HG02588 (cell line): Measurements from ENCODE around the gene MAFF.
"Not testable (repeated sequence)": the region's sequence is repeated elsewhere in the genome, so short reads cannot be mapped to it uniquely, and the experiment has no call there.

Experiments used
- ATAC-seq: cut with Tn5 transposase; IDR thresholded peaks from one replicate; pipeline ENCODE4 v1.9.1; 2021; ENCODE audit warnings: mild to moderate bottlenecking, moderate library complexity; ENCODE audit not compliant: unreplicated experiment

Gene MAFF

GRCh38 chr22:38201711-38202436, at the start of gene MAFF:
MAFF (plus strand) TSS chr22:38201994; CDS start chr22:38213854, 11,860 bp downstream.
- ATAC-seq: peak; percentile 54

DNA sequence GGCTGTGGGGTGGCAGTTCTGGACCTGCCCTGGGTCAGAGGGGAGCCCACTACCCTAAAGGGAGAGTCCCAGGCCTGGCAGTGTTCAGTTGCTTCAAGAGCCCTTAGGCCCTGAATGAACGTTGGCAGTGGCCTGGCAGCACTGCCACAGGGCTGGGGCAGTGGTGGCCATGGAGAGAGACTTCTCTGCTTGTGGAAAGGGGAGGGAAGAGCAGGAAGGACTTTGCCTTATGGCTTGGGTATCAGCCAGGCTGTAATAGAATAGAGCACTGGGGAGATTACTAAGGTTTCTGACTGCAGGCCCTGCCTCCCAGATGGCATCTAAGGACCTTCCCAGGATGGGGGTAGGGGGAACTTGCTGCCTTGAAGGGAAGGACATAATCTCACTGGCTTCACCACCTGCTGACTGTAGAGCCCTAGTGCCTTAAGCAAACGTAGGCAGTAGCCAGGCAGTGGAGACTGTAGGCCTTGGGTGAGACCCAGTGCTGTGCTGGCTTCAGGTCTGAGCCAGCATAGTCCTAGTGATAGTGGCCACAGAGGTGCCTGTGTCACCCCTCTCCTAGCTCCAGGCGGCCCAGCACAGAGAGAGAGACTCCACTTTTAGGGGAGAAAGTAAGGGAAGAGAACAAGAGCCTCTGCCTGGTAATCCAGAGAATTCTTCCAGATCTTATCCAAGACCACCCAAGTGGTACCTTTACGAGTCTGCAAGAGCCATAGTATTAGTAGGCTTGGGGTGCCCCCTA, 47.8 kb upstream of the MAFF start:
- ATAC-seq: no peak

GRCh38 chr22:38154563-38154915, 47.3 kb upstream of the MAFF start:
- not testable (repeated sequence) for ATAC-seq

DNA sequence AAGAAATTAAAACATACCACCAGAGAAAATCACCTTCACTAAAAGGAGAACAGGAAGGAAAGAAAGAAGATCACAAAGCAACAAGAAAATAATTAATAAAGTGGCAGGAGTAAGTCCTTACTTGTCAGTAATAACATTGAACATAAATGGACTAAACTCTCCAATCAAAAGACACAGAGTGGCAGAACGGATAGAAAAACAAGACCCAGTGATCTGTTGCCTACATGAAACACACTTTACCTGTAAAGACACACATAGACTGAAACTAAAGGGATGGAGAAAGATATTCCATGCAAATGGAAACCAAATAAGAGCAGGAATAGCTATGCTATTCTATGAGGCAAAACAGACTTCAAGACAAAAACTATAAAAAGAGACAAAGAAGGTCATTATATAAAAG, 46.1 kb upstream of the MAFF start:
- ATAC-seq: no peak

DNA sequence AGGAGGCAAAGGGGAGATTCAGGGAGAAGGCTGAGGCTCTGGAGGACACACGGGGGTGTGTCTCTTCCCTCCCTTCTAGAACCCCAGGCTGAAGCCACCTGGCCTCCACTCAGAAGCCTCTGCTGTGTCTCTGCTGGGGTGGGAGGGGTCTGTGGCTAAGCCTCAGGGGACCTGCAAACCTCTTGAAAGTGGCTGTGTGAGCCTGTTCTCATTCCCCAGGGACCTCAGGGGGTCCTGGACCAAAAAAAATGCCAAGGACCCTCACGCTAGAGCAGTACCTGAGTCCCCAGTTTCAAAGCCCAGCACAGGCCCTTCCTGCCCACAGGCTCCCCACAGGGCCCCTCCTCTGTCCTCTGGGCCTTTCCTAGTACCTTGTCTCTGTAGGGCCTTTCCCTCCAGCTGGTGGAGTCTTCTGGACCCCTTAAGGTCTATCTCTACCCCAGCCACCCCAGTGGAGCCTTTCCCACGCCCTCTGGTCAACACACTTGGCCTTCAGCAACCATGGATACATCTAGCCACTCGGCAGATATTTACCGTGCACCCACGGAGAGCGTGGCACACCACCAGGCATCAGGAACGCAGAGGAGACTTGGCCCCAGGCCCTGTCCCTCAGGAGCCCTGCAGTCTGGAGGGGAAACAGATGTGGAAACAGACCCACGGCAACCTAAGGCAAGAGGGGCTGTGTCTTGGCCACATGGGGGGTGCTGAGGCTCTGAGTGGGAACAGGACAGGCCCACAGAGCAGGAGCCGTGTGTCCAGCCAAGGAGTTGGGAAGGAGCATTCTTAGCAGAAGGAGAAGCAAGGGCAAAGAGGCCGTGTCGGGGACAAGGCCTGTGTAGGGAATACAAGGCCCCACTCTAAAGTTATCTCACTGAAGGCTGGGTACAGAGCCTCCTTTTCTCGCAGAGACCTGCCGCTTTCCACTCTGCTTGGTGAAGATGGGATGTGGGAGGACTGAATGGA, 38.6 kb upstream of the MAFF start:
- ATAC-seq: no peak

- no peak for ATAC-seq
Observed at GRCh38 chr22:38163844-38164550, 37.8 kb upstream of the MAFF start.

GRCh38 chr22:38164551-38164918, 37.3 kb upstream of the MAFF start:
- ATAC-seq: no peak

GRCh38 chr22:38165922-38166593, 35.7 kb upstream of the MAFF start:
- ATAC-seq: no peak

DNA sequence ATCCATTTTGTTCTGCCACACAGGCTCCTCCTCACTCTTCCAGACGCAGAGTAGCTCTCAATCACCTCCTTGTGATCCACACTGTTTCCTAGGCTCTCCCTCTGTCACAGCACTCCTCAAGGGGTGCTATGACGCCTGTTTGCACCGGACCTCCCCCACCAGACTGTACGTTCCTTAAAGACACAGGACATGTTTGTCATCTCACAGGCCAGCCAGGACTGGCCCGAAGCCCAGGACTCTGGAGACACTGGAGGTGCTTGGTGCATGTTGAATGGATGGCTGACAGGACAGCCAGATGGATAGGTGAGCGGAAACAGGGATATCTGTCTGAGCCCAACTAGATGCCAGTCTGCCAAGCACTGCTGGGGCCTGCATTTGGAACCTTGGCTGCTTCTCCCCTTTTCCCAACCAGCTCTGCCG, 33.8 kb upstream of the MAFF start:
- no peak for ATAC-seq

- ATAC-seq: no peak
Observed at GRCh38 chr22:38169116-38169515, 32.7 kb upstream of the MAFF start.

GRCh38 chr22:38170469-38170868, 31.3 kb upstream of the MAFF start:
- no peak for ATAC-seq

GRCh38 chr22:38171927-38172831, 29.6 kb upstream of the MAFF start:
- ATAC-seq: no peak

GRCh38 chr22:38172832-38173640, 28.8 kb upstream of the MAFF start:
- ATAC-seq: no peak

DNA sequence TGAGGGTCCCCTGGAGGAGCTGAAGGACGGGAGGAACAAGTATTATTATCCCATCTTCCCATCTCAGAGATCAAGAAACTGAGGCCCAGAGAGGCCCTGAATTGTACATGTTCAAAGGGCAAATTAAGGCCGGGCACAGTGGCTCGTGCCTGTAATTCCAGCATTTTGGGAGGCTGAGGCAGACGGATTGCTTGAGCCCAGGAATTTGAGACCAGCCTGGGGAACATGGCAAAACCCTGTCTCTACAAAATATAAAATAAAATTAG, 28.2 kb upstream of the MAFF start:
- ATAC-seq: no peak

DNA sequence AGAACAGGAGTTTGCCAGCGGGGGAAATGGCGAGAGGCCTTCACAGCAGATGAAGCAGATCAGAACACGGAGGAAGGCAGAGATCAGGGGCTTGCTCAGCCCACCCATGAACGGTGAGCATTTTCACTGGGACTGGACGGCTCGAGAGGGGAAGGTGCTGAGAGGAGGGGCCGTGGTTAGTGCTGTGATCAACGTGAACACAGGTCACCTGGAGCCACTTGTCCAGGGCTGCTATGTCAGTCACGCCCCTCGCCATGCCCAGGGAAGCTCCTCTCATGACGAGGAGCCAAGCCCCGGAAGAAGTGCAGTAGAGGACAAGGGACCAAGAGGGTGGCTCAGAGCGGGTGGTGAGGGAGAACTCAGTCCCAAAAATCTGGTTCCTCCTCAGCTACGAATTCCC, 27.2 kb upstream of the MAFF start:
- no peak for ATAC-seq

- no peak for ATAC-seq
Observed at GRCh38 chr22:38175206-38176118, 26.3 kb upstream of the MAFF start.

DNA sequence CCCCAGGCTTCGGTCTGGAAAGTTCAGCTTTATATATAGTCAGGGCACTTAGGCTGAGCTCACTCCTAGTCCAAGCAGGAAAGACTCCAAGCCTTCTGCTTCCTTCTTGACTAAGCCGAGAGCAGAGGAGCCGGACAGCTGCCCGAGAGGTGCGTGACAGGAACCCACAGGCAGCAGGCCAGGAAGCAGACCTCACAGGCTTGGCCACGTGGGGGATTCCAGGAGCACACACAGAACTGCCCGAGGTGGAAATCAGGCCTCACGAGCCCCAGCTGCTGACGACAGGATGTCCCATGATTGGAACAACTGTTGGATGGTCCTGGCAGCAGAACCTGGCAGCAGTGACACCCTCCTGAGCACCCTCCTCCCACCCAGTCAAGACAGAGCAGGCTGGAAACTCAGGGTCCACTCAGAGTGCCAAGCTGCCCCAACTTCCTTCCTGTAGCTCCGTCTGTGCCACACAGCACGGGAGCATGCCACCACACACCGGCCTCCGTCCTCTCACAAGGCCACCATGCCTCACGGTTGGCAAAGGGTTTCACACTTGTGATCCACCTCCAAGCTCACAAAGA, 25.5 kb upstream of the MAFF start:
- no peak for ATAC-seq
